ENCODE results near the gene NSUN6.
A peak's percentile ranks its signal among the peaks of the same experiment; 100 is the strongest.
"Not testable (repeated sequence)": the region's sequence is repeated elsewhere in the genome, so short reads cannot be mapped to it uniquely, and the experiment has no call there.

Gene NSUN6

DNA sequence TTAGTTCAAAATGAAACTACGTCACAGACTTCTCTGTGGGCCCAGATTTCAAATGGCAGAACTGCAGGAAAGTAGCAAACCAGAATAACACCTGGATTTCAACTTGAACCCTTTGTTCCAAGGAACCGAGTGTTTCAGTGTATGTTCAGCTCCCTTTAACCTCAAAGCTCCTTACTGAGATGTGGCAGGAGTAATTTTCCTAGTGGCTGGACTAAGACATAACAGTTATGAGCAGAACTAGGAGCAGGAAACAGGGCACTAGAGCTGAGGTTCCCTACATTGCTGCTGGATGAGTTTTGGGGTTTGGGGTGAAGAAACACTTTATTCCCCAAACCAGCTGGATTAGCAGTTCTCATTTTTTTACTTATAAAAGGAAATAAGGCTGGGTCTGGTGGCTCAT, 50.1 kb downstream of the NSUN6 start:
- Histone ChIP-seq H3K27ac (ENCODE audit: poor library complexity, severe bottlenecking) (no peak overlapping the region), H3K27me3 (ENCODE audit: insufficient read depth, poor library complexity, severe bottlenecking) (no peaks in the 10 kb centered on the region), H3K9me3 (ENCODE audit: severe bottlenecking) (no peaks in the 10 kb centered on the region), H3K4me1 (ENCODE audit: insufficient read depth, poor library complexity, severe bottlenecking) (no peaks in the 10 kb centered on the region), H3K4me3 (ENCODE audit: severe bottlenecking) (no peak overlapping the region), H3K36me3 (ENCODE audit: low read depth) (peaks cover 15% of the 10 kb centered on the region)
- ATAC-seq (ENCODE audit: low read depth) (no peak), DNase-seq (ENCODE audit: low spot score) (no peak)
- TF ChIP-seq CTCF (IDR thresholded peaks at IDR 0.05; ENCODE audit: poor library complexity, severe bottlenecking), result no peak

DNA sequence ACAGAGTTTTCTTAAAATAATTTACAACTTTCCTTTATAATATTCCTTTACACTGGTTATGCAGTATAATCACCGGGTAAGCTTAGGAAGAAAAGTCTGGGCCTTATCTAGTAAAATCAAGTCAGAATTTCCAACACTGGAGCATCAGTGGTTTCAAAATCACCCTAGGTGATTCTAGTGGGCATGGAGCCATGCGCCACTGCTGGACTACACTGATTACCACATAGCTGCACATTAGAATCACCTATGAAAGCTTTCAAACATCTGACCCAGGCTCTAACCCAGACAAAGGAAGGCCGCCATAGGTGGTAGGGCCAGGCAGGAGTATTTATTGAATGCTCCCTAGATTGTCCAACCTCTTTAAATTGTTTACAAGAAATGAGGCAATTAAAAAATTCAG, 52.0 kb downstream of the NSUN6 start:
- Histone ChIP-seq H3K27ac (ENCODE audit: poor library complexity, severe bottlenecking) (no peak overlapping the region), H3K9me3 (ENCODE audit: severe bottlenecking) (no peaks in the 10 kb centered on the region), H3K4me1 (ENCODE audit: insufficient read depth, poor library complexity, severe bottlenecking) (no peaks in the 10 kb centered on the region), H3K27me3 (ENCODE audit: insufficient read depth, poor library complexity, severe bottlenecking) (no peaks in the 10 kb centered on the region), H3K4me3 (ENCODE audit: severe bottlenecking) (no peak overlapping the region), H3K36me3 (ENCODE audit: low read depth) (peaks cover 22% of the 10 kb centered on the region)
- DNase-seq (ENCODE audit: low spot score) (no peak), ATAC-seq (ENCODE audit: low read depth) (no peak)
- TF ChIP-seq CTCF (IDR thresholded peaks at IDR 0.05; ENCODE audit: poor library complexity, severe bottlenecking), result no peak

DNA sequence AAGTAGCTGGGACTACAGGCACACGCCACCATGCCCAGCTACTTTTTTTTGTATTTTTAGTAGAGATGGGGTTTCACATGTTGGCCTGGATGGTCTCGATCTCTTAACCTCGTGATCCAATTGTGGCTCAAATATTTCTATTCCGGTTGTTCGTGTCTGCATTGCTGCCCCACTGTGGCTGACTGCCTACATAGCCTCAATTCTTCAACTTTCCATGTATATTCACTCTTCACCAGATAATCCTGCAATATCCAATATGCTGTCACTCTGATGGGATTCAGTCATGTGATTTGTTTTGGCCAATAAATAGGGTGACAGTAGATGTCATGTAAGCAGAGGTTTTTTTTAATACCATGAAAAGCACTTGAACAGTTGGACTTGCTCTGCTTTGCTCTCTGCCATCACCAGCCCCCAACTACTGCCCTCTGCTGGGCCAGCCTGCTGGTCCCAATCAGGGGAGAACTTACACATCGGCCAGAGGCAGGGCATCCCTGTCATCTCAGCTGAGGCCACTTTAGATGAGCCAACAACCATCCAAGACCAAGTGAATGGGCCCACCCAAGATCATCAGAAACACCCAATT, 56.7 kb downstream of the NSUN6 start:
- no peaks in the 10 kb centered on the region for H3K9me3 ChIP-seq (ENCODE audit: severe bottlenecking)
- no peak for ATAC-seq (ENCODE audit: low read depth)

GRCh38 chr10:18591141-18591540, 60.2 kb downstream of the NSUN6 start:
- not testable (repeated sequence) for H3K27ac ChIP-seq (ENCODE audit: poor library complexity, severe bottlenecking); H3K4me1 ChIP-seq (ENCODE audit: insufficient read depth, poor library complexity, severe bottlenecking); H3K9me3 ChIP-seq (ENCODE audit: severe bottlenecking); H3K27me3 ChIP-seq (ENCODE audit: insufficient read depth, poor library complexity, severe bottlenecking); H3K4me3 ChIP-seq (ENCODE audit: severe bottlenecking); ATAC-seq (ENCODE audit: low read depth); DNase-seq (ENCODE audit: low spot score)
- peaks cover 26% of the 10 kb centered on the region for H3K36me3 ChIP-seq (ENCODE audit: low read depth)

More for the DNA sequence above, 56.7 kb downstream of the NSUN6 start:
- no peak for DNase-seq (ENCODE audit: low spot score)
- Histone ChIP-seq H3K4me3 (ENCODE audit: severe bottlenecking) (no peak overlapping the region), H3K27me3 (ENCODE audit: insufficient read depth, poor library complexity, severe bottlenecking) (no peaks in the 10 kb centered on the region), H3K36me3 (ENCODE audit: low read depth) (peaks cover 17% of the 10 kb centered on the region), H3K27ac (ENCODE audit: poor library complexity, severe bottlenecking) (no peak overlapping the region), H3K4me1 (ENCODE audit: insufficient read depth, poor library complexity, severe bottlenecking) (no peaks in the 10 kb centered on the region)
- TF ChIP-seq CTCF (IDR thresholded peaks at IDR 0.05; ENCODE audit: poor library complexity, severe bottlenecking), result peak; percentile 39

DNA sequence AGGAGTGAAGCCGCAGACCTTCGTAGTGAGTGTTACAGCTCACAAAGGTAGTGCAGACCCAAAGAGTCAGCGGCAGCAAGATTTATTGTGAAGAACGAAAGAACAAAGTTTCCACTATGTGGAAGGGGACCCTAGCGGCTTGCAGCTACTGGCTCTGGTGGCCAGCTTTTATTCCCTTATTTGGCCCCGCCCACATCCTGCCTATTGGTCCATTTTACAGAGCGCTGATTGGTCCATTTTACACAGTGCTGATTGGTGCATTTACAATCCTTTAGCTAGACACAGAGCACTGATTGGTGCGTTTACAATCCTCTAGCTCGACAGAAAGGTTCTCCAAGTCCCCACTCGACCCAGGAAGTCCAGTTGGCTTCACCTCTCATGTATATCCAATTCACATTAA, 64.8 kb downstream of the NSUN6 start:
- H3K27me3 ChIP-seq (ENCODE audit: insufficient read depth, poor library complexity, severe bottlenecking); H3K4me3 ChIP-seq (ENCODE audit: severe bottlenecking); ATAC-seq (ENCODE audit: low read depth); DNase-seq (ENCODE audit: low spot score); H3K27ac ChIP-seq (ENCODE audit: poor library complexity, severe bottlenecking); H3K4me1 ChIP-seq (ENCODE audit: insufficient read depth, poor library complexity, severe bottlenecking); H3K9me3 ChIP-seq (ENCODE audit: severe bottlenecking): not testable (repeated sequence)
- H3K36me3 ChIP-seq (ENCODE audit: low read depth), result peaks cover 20% of the 10 kb centered on the region

- ATAC-seq (ENCODE audit: low read depth), result no peak
- peak; percentile 44 for TF ChIP-seq CTCF (IDR thresholded peaks at IDR 0.05; ENCODE audit: poor library complexity, severe bottlenecking)
- Histone ChIP-seq H3K36me3 (ENCODE audit: low read depth) (peaks cover 27% of the 10 kb centered on the region), H3K27ac (ENCODE audit: poor library complexity, severe bottlenecking) (no peak overlapping the region), H3K9me3 (ENCODE audit: severe bottlenecking) (no peaks in the 10 kb centered on the region), H3K27me3 (ENCODE audit: insufficient read depth, poor library complexity, severe bottlenecking) (no peaks in the 10 kb centered on the region), H3K4me1 (ENCODE audit: insufficient read depth, poor library complexity, severe bottlenecking) (no peaks in the 10 kb centered on the region), H3K4me3 (ENCODE audit: severe bottlenecking) (no peak overlapping the region)
- no peak for DNase-seq (ENCODE audit: low spot score)
Observed at GRCh38 chr10:18583575-18584270, 67.7 kb downstream of the NSUN6 start.

Measured in RWPE2 (cell line).